Sigmoid colon (tissue), 4 donors: ENCODE data around the gene GBA2.

Source experiments
- CTCF ChIP-seq, 4 experiments: fragments of 450-650 bp in 3 of 4; fragments of 200-600 bp in 1 of 4; IDR thresholded peaks; one replicate each; pipeline ENCODE4 v1.5.1; 2016 to 2019; ENCODE audit warnings: antibody characterized with exemption in 4 of 4, mild to moderate bottlenecking in 3 of 4, moderate library complexity in 2 of 4
- EP300 ChIP-seq, 4 donors: sonication (generic); formaldehyde crosslinking; IDR thresholded peaks; one replicate each; pipeline ENCODE4 v1.6.1; 2017; ENCODE audit warnings: antibody characterized with exemption in 4 of 4
- POLR2A ChIP-seq, 2 donors: fragments of 450-650 bp; IDR thresholded peaks; one replicate each; pipeline ENCODE4 v1.6.1; 2016; ENCODE audit warnings: antibody characterized with exemption in 2 of 2, mild to moderate bottlenecking in 2 of 2, moderate library complexity in 2 of 2

- TF ChIP-seq CTCF (IDR thresholded peaks at IDR 0.05) (no peak), POLR2A (IDR thresholded peaks at IDR 0.05) (no peak), EP300 (IDR thresholded peaks at IDR 0.05) (no peak)
These were observed 18.4 kb upstream of the GBA2 start for GRCh38 chr9:35767458-35767857.
